Lung (tissue), 12 donors: ENCODE measurements around the gene CX3CR1. TPM values are rescaled to one million over a fixed set of nuclear protein-coding genes. Genes with fewer than 3 reads are reported as not detected.

ENCODE experiments used
- ATAC-seq: fragments of 200-7000 bp; cut with Tn5 transposase; one replicate; pipeline ENCODE4 v1.9.1; 2020; ENCODE audit warnings: moderate number of reproducible peaks; ENCODE audit not compliant: insufficient read depth, low FRiP score
- DNase-seq, 3 donors: peaks; one replicate each; pipeline ENCODE4 v3.0.0-alpha.2; 2013 to 2017
- H3K27ac ChIP-seq, 2 donors: one replicate each; pipeline ENCODE4 v1.5.1; 2013; ENCODE audit warnings: mild to moderate bottlenecking in 2 of 2, moderate library complexity in 2 of 2, control low read depth in 1 of 2, inconsistent platforms in 1 of 2, low read depth in 1 of 2, low read length in 1 of 2
- H3K27me3 ChIP-seq, 3 donors: one replicate each; pipeline ENCODE4 v1.5.1; 2013; ENCODE audit warnings: low read length in 2 of 3; ENCODE audit not compliant: control insufficient read depth in 3 of 3, insufficient read depth in 3 of 3
- H3K36me3 ChIP-seq, 4 donors: one replicate each; pipeline ENCODE4 v1.5.1; 2013; ENCODE audit warnings: low read length in 4 of 4, mild to moderate bottlenecking in 1 of 4, moderate library complexity in 1 of 4; ENCODE audit not compliant: control insufficient read depth in 4 of 4, insufficient read depth in 4 of 4
- H3K4me1 ChIP-seq, 5 donors: one replicate each; pipeline ENCODE4 v1.5.1; 2013; ENCODE audit warnings: low read length in 5 of 5, mild to moderate bottlenecking in 2 of 5, moderate library complexity in 1 of 5; ENCODE audit not compliant: control insufficient read depth in 5 of 5, insufficient read depth in 5 of 5
- H3K4me3 ChIP-seq: one replicate; pipeline ENCODE4 v1.5.1; 2013; ENCODE audit warnings: mild to moderate bottlenecking, control low read depth, moderate library complexity
- H3K9ac ChIP-seq, 2 donors: one replicate each; pipeline ENCODE4 v1.5.1; 2013; ENCODE audit warnings: low read length in 2 of 2, control low read depth in 1 of 2; ENCODE audit not compliant: insufficient read depth in 1 of 2
- H3K9me3 ChIP-seq, 4 donors: one replicate each; pipeline ENCODE4 v1.5.1; 2013; ENCODE audit warnings: low read length in 3 of 4, mild to moderate bottlenecking in 1 of 4, moderate library complexity in 1 of 4; ENCODE audit not compliant: control insufficient read depth in 4 of 4, insufficient read depth in 3 of 4
- CTCF ChIP-seq: IDR thresholded peaks from 2 replicates; pipeline ENCODE4 v1.5.1; 2012; ENCODE audit warnings: mild to moderate bottlenecking; ENCODE audit errors: control extremely low read depth, extremely low read depth
- WGBS, 2 donors: extraction: QIAGEN DNeasy Blood & Tissue Kit; methylation state at CpG; one replicate each; pipeline ENCODE4 v1.1.7; 2013; 5-methylcytosine and 5-hydroxymethylcytosine counted together
- polyA plus RNA-seq, 2 donors: library from polyadenylated mRNA; stranded (reverse); fragments of 200-250 nt; gene quantifications; one replicate each; pipeline ENCODE4 v1.2.1, GENCODE V29; 2013
- total RNA-seq, 2 donors: library from RNA; depleted of rRNA in 1 of 2; stranded (reverse); fragments of >200 nt in 1 of 2; gene quantifications; one replicate each; pipeline ENCODE4 v1.2.1, GENCODE V29; 2014 to 2021
- donor health status: control.
- donor health status: control.
- donor health status: Bipolar disorder and iron deficiency.
- donor health status: healthy.
- donor health status: DM: yes; HTN: yes; CAD: no.

Gene CX3CR1
- total and polyA plus RNA-seq, 4 donors: 0.20 to 5.0 (median 3.6) TPM

GRCh38 chr3:39315420-39315819, 35.6 kb upstream of the CX3CR1 start:
- Histone ChIP-seq H3K27me3 (no peaks in the 10 kb centered on the region), H3K4me1 (no peaks in the 10 kb centered on the region), H3K36me3 (no peaks in the 10 kb centered on the region), H3K9me3 (no peaks in the 10 kb centered on the region), H3K4me3 (no peak overlapping the region), H3K27ac (no peak overlapping the region), H3K9ac (no peak overlapping the region)
- TF ChIP-seq CTCF: no peak
- WGBS, 2 donors: 91 to 96% methylated on average over 1 of the region's 1 CpG
- no peak for ATAC-seq
- no peak for DNase-seq

GRCh38 chr3:39313289-39313688, 33.5 kb upstream of the CX3CR1 start:
- no peak overlapping the region for H3K27ac ChIP-seq
- H3K4me3 ChIP-seq: no peak overlapping the region
- H3K27me3 ChIP-seq: no peaks in the 10 kb centered on the region
- no peaks in the 10 kb centered on the region for H3K9me3 ChIP-seq
- no peak for ATAC-seq
- no peak for DNase-seq
- TF ChIP-seq CTCF: no peak
- no peaks in the 10 kb centered on the region for H3K36me3 ChIP-seq
- no peak overlapping the region for H3K9ac ChIP-seq
- H3K4me1 ChIP-seq: no peaks in the 10 kb centered on the region

- Histone ChIP-seq H3K4me1 (no peaks in the 10 kb centered on the region), H3K27ac (no peak overlapping the region), H3K9ac (no peak overlapping the region), H3K36me3 (no peaks in the 10 kb centered on the region), H3K27me3 (no peaks in the 10 kb centered on the region), H3K4me3 (no peak overlapping the region), H3K9me3 (peaks cover 0 to 20% (median 7%) of the 10 kb centered on the region in 4 donors)
- WGBS, 2 donors: 98% methylated on average over 2 of the region's 2 CpGs
- ATAC-seq: no peak
- TF ChIP-seq CTCF: no peak
- no peak for DNase-seq
Observed at GRCh38 chr3:39302178-39302577, 22.3 kb upstream of the CX3CR1 start.

GRCh38 chr3:39299279-39299678, 19.4 kb upstream of the CX3CR1 start:
- Histone ChIP-seq H3K9me3 (peaks cover 0 to 12% (median 7%) of the 10 kb centered on the region in 4 donors), H3K27ac (no peak overlapping the region), H3K9ac (no peak overlapping the region), H3K4me3 (no peak overlapping the region), H3K27me3 (no peaks in the 10 kb centered on the region), H3K4me1 (no peaks in the 10 kb centered on the region), H3K36me3 (no peaks in the 10 kb centered on the region)
- no peak for ATAC-seq
- DNase-seq: no peak
- TF ChIP-seq CTCF: no peak
